ENCODE data around the gene ENC1. TPM values are rescaled to one million over a fixed set of nuclear protein-coding genes. Genes with fewer than 3 reads are reported as not detected.

Gene ENC1
- total RNA-seq, 1 donor from 2014 or later, result 2.3 TPM

GRCh38 chr5:74638970-74639806, 1.3 kb downstream of the ENC1 start:
- no peak for DNase-seq
- intact Hi-C loops (cut with DNase I), result no loop called here
- no peak for ATAC-seq (ENCODE audit: poor library complexity)

- DNase-seq, result no peak
- intact Hi-C loops (cut with DNase I), result no loop called here
- ATAC-seq (ENCODE audit: poor library complexity), result no peak
These were observed 2.0 kb downstream of the ENC1 start for GRCh38 chr5:74638544-74638969.

GRCh38 chr5:74636552-74636951, 4.0 kb downstream of the ENC1 start:
- no peak for ATAC-seq (ENCODE audit: poor library complexity)
- intact Hi-C loops (cut with DNase I), result no loop called here
- DNase-seq, result no peak

- ATAC-seq (ENCODE audit: poor library complexity), result no peak
- intact Hi-C loops (cut with DNase I), result no loop called here
- no peak for DNase-seq
These were observed 4.4 kb downstream of the ENC1 start for GRCh38 chr5:74636149-74636548.

GRCh38 chr5:74634611-74635286, 5.8 kb downstream of the ENC1 start:
- DNase-seq (no peak), ATAC-seq (ENCODE audit: poor library complexity) (no peak)
- intact Hi-C loops (cut with DNase I), result no loop called here

- intact Hi-C loops (cut with DNase I), result no loop called here
- DNase-seq, result no peak
- ATAC-seq (ENCODE audit: poor library complexity), result no peak
These were observed 6.8 kb downstream of the ENC1 start for GRCh38 chr5:74633695-74634094.

- DNase-seq (no peak), ATAC-seq (ENCODE audit: poor library complexity) (no peak)
- intact Hi-C loops (cut with DNase I), result no loop called here
These were observed 7.6 kb downstream of the ENC1 start for GRCh38 chr5:74632947-74633356.

GRCh38 chr5:74631081-74631953, 9.2 kb downstream of the ENC1 start:
- ATAC-seq (ENCODE audit: poor library complexity) (peak; percentile 63), DNase-seq (no peak)
- intact Hi-C loops (cut with DNase I), result no loop called here

- no peak for DNase-seq
- intact Hi-C loops (cut with DNase I), result no loop called here
- no peak for ATAC-seq (ENCODE audit: poor library complexity)
These were observed 10.0 kb downstream of the ENC1 start for GRCh38 chr5:74630453-74631066.

- DNase-seq, result no peak
- intact Hi-C loops (cut with DNase I), result no loop called here
- ATAC-seq (ENCODE audit: poor library complexity), result no peak
These were observed 11.2 kb downstream of the ENC1 start for GRCh38 chr5:74629326-74629725.

- intact Hi-C loops (cut with DNase I), result no loop called here
- ATAC-seq (ENCODE audit: poor library complexity), result no peak
These were observed 12.2 kb downstream of the ENC1 start for GRCh38 chr5:74628359-74628758.

GRCh38 chr5:74627646-74628279, 12.8 kb downstream of the ENC1 start:
- DNase-seq (no peak), ATAC-seq (ENCODE audit: poor library complexity) (no peak)
- intact Hi-C loops (cut with DNase I), result no loop called here

More at GRCh38 chr5:74628359-74628758, 12.2 kb downstream of the ENC1 start:
- DNase-seq, result no peak

- DNase-seq (no peak), ATAC-seq (ENCODE audit: poor library complexity) (no peak)
- intact Hi-C loops (cut with DNase I), result no loop called here
These were observed 13.9 kb downstream of the ENC1 start for GRCh38 chr5:74626386-74627222.

- DNase-seq (no peak), ATAC-seq (ENCODE audit: poor library complexity) (no peak)
- intact Hi-C loops (cut with DNase I), result no loop called here
These were observed 14.7 kb downstream of the ENC1 start for GRCh38 chr5:74625742-74626241.

- intact Hi-C loops (cut with DNase I), result no loop called here
- ATAC-seq (ENCODE audit: poor library complexity), result no peak
- no peak for DNase-seq
These were observed 15.5 kb downstream of the ENC1 start for GRCh38 chr5:74624931-74625505.

- ATAC-seq (ENCODE audit: poor library complexity) (no peak), DNase-seq (no peak)
- intact Hi-C loops (cut with DNase I), result no loop called here
These were observed 16.0 kb downstream of the ENC1 start for GRCh38 chr5:74624501-74624900.

- no peak for ATAC-seq (ENCODE audit: poor library complexity)
- intact Hi-C loops (cut with DNase I), result no loop called here
- DNase-seq, result no peak
These were observed 16.6 kb downstream of the ENC1 start for GRCh38 chr5:74623748-74624408.
